Stimulated activated naive CD8-positive, alpha-beta T cell treated with anti-CD3 and anti-CD28 coated beads, Interleukin-15, Interleukin-2, amounts not matched to agents 100 U/mL and 50 U/mL, for 24 hours (primary cell): Measurements from ENCODE around the gene MRPL52.
"Not testable (repeated sequence)": the region's sequence is repeated elsewhere in the genome, so short reads cannot be mapped to it uniquely, and the experiment has no call there.

Experiments
- ATAC-seq: fragments of 150-1000 bp; cut with Tn5 transposase; one replicate; pipeline ENCODE4 v1.10.0; 2021
- DNase-seq: peaks from one replicate; pipeline ENCODE4 v3.0.0; 2021

The MRPL52 gene

DNA sequence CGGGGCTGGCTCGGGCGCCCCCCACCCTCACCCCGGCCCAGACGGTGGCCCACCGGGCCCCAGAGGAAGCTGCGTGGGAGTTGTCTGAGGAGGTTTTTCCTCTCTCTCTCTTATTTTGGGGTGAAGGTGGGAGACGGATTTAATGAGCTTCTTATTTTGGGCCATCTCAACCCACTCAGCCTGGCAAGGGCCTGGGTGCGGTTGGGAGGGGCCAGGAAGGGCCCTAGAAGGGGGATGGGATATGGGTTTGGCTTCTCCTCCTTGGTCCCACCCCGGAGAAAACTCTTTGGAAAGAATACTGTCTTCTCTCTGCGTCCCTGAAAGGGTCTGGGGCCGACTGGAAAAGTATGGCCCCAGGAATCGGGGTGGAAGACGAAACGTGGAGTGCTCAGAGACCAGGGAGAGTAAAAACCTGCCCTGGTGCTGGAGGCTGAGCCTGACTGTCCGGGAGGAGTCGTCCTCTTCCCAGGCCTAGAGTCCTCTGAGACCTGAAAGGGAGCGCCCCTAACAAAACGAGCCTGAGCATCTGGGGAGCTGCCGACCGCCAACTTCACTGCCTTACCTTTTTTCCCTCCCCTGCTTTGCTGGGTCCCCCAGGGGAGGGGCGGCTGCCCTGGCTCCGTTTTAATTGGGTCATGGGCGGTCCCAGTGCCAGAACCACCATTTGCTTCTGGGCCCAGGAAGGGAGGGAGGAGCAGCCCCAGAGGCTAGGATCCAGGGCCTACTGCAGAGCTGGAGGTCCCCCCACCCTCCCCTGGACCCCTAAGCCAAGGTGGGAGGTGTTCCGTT is 8.3 kb downstream of the MRPL52 start:
- no peak for DNase-seq
- ATAC-seq, result no peak

DNA sequence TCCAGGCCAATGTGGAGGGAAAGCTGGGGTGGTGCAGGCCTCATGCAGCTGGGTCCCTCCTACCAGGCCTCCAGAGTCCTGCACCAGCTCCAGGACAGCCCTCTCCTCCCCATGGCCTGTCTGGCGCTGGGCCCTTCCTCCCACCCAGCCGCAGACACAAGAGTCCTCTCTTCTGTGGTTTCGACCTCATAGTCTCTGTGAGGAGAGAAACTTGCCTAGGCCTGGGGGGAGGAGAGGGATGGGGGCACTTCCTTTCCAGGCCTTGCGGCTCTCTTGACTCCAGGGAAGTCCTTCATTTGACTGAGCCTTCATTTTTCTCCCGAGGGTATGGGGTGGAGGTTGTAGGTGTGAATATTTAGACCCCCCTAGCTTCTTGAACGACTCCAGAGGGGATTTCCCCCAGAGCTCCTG is 8.9 kb downstream of the MRPL52 start:
- ATAC-seq (no peak), DNase-seq (no peak)

DNA sequence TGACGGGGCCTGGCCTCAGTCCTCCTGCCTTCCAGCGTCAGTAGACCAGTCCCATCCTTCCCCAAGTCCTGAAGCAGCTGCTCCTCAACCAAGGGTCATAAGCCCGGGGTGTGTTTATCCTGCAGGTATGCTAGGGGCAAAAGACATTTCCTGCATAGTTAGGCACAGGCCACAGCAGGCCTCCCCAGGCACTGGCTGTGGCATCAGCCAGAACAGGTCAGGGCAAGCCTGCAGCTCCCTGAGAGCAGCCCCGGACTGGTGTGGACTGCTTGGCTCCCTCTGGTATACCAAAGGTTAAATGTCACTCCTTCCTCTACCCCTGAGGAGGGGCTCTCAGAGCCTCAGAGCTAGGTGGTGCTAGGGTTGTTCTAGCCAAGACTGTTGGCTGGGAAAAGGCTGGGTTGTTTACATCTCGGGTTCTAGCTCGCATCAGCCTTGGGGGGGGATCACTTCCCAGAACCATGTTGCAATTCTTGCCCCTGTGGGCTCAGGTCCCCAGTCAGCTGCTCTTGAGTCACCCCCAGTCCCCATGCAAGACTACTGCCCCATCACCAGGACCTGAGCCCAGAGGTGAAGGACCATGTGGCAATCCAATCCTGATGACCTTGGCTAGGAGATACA is 9.6 kb downstream of the MRPL52 start:
- DNase-seq (no peak), ATAC-seq (no peak)

GRCh38 chr14:22841311-22841710 is 11.6 kb downstream of the MRPL52 start:
- DNase-seq (no peak), ATAC-seq (no peak)

- DNase-seq (no peak), ATAC-seq (no peak)
Observed at GRCh38 chr14:22841769-22842168, 12.1 kb downstream of the MRPL52 start.

GRCh38 chr14:22842211-22843122 is 12.8 kb downstream of the MRPL52 start:
- DNase-seq (no peak), ATAC-seq (no peak)

- DNase-seq (no peak), ATAC-seq (no peak)
Observed at GRCh38 chr14:22843123-22843925, 13.6 kb downstream of the MRPL52 start.

DNA sequence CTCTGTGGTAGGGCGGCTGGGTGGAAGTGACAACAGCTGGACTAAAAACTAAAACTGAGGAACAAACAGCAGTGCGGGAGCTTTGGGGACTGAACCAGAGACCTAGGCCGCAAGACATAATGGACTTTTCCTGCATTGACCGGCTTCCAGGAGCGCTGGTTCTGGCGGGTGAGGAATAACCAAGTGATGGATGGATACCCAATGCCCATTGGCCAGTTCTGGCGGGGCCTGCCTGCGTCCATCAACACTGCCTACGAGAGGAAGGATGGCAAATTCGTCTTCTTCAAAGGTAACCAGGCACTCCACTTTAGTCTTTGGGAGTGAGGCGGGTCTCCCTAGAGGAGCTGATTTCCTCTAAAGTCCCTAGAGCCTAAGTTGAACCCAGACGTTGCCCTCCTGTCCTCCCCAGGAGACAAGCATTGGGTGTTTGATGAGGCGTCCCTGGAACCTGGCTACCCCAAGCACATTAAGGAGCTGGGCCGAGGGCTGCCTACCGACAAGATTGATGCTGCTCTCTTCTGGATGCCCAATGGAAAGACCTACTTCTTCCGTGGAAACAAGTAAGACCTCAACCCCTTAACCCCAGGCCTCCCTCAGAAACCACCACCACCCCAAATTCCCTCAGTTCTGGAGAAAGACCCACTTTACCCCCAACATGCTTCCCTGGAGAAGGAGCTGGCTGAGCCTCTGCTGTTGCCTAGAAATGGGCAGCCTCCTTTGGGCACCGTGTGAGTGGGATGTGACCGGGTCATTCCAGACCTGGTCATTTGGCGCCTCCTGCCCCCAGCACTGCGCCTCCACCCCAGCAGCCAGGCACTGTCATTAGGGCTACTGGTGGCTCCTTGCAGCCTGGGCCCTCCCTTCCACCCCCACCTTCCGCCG is 14.8 kb downstream of the MRPL52 start:
- DNase-seq (no peak), ATAC-seq (no peak)

GRCh38 chr14:22845103-22845394 is 15.4 kb downstream of the MRPL52 start:
- ATAC-seq (no peak), DNase-seq (no peak)

DNA sequence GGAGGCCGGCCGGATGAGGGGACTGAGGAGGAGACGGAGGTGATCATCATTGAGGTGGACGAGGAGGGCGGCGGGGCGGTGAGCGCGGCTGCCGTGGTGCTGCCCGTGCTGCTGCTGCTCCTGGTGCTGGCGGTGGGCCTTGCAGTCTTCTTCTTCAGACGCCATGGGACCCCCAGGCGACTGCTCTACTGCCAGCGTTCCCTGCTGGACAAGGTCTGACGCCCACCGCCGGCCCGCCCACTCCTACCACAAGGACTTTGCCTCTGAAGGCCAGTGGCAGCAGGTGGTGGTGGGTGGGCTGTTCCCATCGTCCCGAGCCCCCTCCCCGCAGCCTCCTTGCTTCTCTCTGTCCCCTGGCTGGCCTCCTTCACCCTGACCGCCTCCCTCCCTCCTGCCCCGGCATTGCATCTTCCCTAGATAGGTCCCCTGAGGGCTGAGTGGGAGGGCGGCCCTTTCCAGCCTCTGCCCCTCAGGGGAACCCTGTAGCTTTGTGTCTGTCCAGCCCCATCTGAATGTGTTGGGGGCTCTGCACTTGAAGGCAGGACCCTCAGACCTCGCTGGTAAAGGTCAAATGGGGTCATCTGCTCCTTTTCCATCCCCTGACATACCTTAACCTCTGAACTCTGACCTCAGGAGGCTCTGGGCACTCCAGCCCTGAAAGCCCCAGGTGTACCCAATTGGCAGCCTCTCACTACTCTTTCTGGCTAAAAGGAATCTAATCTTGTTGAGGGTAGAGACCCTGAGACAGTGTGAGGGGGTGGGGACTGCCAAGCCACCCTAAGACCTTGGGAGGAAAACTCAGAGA is 16.3 kb downstream of the MRPL52 start:
- ATAC-seq (no peak), DNase-seq (no peak)

DNA sequence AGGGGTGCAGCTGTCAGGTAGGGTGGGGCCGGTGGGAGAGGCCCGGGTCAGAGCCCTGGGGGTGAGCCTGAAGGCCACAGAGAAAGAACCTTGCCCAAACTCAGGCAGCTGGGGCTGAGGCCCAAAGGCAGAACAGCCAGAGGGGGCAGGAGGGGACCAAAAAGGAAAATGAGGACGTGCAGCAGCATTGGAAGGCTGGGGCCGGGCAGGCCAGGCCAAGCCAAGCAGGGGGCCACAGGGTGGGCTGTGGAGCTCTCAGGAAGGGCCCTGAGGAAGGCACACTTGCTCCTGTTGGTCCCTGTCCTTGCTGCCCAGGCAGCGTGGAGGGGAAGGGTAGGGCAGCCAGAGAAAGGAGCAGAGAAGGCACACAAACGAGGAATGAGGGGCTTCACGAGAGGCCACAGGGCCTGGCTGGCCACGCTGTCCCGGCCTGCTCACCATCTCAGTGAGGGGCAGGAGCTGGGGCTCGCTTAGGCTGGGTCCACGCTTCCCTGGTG is 17.2 kb downstream of the MRPL52 start:
- DNase-seq (no peak), ATAC-seq (no peak)

- ATAC-seq, result no peak
- DNase-seq, result no peak
Observed at GRCh38 chr14:22847661-22848341, 18.1 kb downstream of the MRPL52 start.

DNA sequence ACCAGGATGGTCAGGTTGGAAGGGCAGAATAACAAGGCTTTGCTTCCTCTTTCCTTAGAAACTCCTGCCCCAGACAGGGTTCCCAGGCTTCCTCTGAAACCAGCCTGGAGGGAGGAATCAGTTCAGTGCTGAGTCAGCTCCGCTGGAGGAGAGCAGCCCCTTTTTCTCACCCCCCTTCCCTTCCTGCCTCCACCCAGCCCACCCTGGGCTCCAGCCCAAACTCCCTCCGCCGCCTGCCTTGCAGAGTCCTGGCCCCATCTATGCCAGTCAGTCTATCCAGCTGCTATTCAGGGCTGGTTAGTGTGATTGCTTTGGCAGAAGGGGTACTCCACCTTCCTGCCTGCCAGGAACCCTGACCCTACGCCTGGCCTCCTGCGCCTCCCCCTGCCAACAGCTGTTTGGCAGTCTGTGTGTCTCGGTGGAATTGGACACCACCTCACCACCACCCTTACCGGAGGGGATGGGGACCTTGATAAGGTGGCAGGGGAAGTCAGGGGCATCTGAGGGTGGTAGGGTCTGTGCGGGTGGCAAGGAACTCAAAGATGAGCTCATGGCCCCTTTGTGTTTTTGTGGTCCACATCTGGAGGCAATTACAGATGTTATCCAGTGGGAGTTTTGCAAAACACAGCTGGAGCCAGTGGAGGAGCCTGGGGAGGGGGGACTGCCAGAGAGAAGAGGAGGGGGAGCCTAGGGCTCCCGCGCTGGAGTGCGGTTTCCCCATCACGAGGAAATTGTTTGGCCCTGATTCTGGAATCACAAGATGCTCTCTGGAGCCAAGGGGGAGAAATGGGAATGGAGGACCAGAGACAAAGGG is 18.9 kb downstream of the MRPL52 start:
- DNase-seq (no peak), ATAC-seq (no peak)

DNA sequence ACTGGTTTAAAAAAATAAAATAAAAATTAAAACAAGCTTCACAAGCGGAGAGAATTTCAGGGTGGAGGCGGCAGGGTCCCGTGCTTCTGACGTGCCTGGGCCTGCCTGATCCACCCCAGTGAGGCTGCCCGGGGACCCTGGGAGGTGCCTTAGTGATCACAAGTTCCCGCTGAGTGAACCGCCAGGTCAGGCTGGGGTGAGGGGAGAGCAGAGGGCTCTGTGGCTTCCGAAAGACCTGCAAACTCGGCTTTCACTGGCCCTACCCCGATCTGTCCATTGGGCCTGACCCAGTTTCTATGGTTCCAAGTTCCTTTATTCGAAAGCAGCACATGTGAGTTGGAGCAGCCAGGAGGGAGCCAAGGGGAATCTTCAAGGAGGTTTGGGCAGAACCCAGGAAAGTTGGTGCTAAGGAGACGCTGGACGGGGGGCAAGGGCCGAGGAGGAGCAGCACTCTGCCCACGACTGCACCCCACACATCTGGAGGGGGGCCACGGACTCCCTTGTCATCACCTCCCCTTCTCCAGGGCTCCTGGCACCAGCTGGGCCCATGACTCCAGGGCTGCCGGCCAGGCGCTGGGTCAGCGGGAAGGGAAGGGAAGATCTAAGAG is 19.6 kb downstream of the MRPL52 start:
- ATAC-seq (no peak), DNase-seq (no peak)

DNA sequence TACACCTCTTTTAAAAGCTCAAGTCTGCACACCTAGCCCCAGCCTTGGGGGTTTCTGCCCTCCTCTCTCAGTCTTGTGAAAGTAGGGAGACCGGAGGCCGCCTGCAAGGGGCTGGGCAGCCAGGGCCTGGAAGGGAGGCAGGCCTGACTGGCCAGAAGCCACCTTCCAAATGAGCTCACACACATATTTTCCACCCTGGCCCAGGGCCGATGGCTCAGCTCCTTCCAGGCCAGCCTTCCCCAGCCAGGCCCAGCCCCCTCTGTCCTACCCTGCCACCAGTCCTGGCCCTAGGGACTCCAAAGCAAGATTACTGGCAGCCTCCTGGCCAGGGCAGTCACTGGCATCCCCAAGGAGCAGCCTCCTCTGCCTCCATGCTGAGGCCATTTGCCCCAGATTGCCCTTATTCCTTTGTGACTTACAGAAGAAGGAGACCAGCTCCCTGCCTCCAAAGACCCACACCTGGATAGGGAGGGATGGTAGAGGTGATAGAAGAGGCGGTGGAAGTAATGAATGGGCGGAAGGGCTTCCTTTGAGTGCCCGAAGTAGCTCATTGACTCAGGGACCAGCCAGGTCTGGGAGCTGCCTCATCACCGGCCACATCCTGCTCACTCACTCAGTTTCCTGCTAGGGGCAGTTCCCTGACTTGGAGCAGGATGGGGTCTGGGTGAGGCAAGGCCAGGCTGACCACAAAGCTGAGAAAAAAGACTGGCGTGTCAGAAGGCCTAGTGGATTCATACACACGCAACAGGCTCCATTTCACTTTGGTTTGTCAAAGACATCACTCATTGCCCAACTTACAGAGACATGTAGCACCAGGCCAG is 21.5 kb downstream of the MRPL52 start:
- DNase-seq (peak; percentile 44), ATAC-seq (peak; percentile 41)

DNA sequence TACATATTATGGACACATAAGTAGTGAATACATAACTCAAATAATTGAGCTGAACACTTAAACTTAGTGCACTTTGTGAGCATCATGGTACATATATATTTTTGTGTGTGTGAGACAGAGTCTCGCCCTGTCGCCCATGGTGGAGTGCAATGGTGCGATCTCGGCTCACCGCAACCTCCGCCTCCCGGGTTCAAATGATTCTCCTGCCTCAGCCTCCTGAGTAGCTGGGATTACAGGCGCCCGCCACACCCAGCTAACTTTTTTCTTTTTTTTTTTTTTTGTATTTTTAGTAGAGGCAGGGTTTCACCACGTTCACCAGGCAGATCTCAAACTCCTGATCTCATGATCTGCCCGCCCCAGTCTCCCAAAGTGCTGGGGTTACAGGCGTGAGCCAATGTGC is 22.5 kb downstream of the MRPL52 start:
- ATAC-seq, DNase-seq: not testable (repeated sequence)

- no peak for ATAC-seq
- DNase-seq, result no peak
Observed at GRCh38 chr14:22852599-22852939, 22.9 kb downstream of the MRPL52 start.
